Gastrocnemius medialis (tissue), 4 donors: Measurements from ENCODE around the gene CACNA1C. TPM values are rescaled to one million over a fixed set of nuclear protein-coding genes. Genes with fewer than 3 reads are reported as not detected.

Source experiments
- ATAC-seq, 2 donors: fragments of 150-250 bp; one replicate each; pipeline ENCODE4 v1.9.1; 2016
- DNase-seq, 2 donors: peaks; one replicate each; pipeline ENCODE4 v3.0.0-alpha.2; 2019
- H3K27ac ChIP-seq, 4 donors: fragments of 200-600 bp; sonication (generic); 1 replicate in 1 of 4; 2 replicates in 3 of 4; pipeline ENCODE4 v1.5.1; 2016 to 2018; ENCODE audit warnings: mild to moderate bottlenecking in 2 of 4, moderate library complexity in 1 of 4
- H3K27me3 ChIP-seq, 3 donors: fragments of 200-600 bp; sonication (generic) in 2 of 3; 1 replicate in 1 of 3; 2 replicates in 2 of 3; pipeline versions ENCODE4 v1.5.1 to v1.6.0; 2016 to 2019; ENCODE audit warnings: mild to moderate bottlenecking in 1 of 3, moderate library complexity in 1 of 3
- H3K36me3 ChIP-seq, 2 donors: fragments of 200-600 bp; sonication (generic) in 1 of 2; one replicate each; pipeline ENCODE4 v1.5.1; 2017 to 2018
- H3K4me1 ChIP-seq, 2 donors: fragments of 200-600 bp; sonication (generic) in 1 of 2; one replicate each; pipeline ENCODE4 v1.5.1; 2016 to 2017; ENCODE audit warnings: mild to moderate bottlenecking in 2 of 2
- H3K4me3 ChIP-seq, 4 donors: fragments of 200-600 bp; sonication (generic) in 3 of 4; 1 replicate in 1 of 4; 2 replicates in 3 of 4; pipeline ENCODE4 v1.5.1; 2016 to 2019; ENCODE audit warnings: mild to moderate bottlenecking in 2 of 4
- H3K9me3 ChIP-seq, 3 donors: fragments of 200-600 bp; sonication (generic) in 2 of 3; 1 replicate in 1 of 3; 2 replicates in 2 of 3; pipeline ENCODE4 v1.5.1; 2016 to 2019
- POLR2A ChIP-seq, 2 donors: fragments of 450-650 bp; IDR thresholded peaks; one replicate each; pipeline ENCODE4 v1.6.1; 2017; ENCODE audit warnings: antibody characterized with exemption in 2 of 2, mild to moderate bottlenecking in 2 of 2, moderate library complexity in 2 of 2
- in situ Hi-C, 4 donors: fragments of 200-750 bp; cut with MboI; loops; one replicate each; pipeline versions ENCODE4 v1.15.0 to v1.8.0; 2017; ENCODE audit warnings: low sequenced_read_pairs in 4 of 4
- intact Hi-C: fragments of 100-400 bp; cut with DNase I; formaldehyde crosslinking; loops from one replicate; pipeline ENCODE4 v1.15.1; 2023; ENCODE audit warnings: low total_unique reads
- total RNA-seq, 4 donors: library from RNA; depleted of rRNA; stranded (reverse); fragments of >200 nt; gene quantifications; one replicate each; pipeline versions ENCODE4 v1.1.0 to v1.2.3, GENCODE V29; 2016
- TF ChIP-seq, protein P1 (sequence below), 5 experiments: fragments of 450-650 bp in 3 of 5; fragments of 200-600 bp in 2 of 5; sonication (generic) in 2 of 5; IDR thresholded peaks in 4 of 5; conservative IDR thresholded peaks in 1 of 5; 1 replicate in 4 of 5; 2 replicates in 1 of 5; pipeline ENCODE4 v1.5.1; 2016 to 2019; ENCODE audit warnings: antibody characterized with exemption in 5 of 5, mild to moderate bottlenecking in 3 of 5, moderate library complexity in 3 of 5

CACNA1C gene
- total RNA-seq, 4 donors from 2014 or later, result 0.80 to 1.8 (median 0.91) TPM

DNA sequence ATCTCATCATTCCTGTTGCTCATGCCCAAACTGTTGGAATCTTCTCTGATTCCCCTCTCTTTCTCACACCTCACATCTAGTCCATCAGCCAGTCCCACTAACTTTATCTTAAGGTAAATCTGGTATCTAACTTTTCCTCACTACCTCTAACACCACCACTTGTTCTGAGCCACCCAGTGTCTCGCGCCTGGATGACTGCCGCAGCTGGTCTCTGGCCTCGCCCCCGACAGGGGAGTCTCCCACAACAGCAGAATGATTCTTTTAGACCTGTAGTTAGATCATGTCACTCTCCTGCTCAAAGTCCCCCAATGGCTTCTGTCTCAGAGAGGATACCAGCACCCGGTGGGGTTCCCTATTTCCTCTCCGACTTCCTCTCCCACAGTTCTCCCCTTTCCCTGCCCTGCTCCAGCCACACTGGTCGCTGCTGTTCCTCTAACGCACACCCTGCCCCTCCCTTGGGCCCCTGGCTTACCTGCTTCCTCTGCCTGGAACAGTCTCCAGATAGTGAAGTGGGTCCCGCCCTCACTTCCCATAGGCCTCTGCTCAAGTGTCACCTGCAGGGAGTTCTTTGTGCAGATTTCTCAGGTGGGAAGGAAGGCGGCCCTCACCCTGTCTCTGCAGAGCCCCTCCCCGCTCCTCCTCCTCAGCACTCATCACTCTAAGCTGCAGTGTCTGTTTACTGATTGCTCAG is 403.5 kb downstream of the CACNA1C start:
- in situ Hi-C loops (no loop called here), intact Hi-C loops (no loop called here)
- DNase-seq (no peak), ATAC-seq (no peak)
- no peaks in the 10 kb centered on the region for H3K9me3 ChIP-seq
- no peak overlapping the region for H3K27ac ChIP-seq
- no peak overlapping the region for H3K4me3 ChIP-seq
- no peaks in the 10 kb centered on the region for H3K4me1 ChIP-seq
- no peaks in the 10 kb centered on the region for H3K36me3 ChIP-seq
- H3K27me3 ChIP-seq, result no peaks in the 10 kb centered on the region
- TF ChIP-seq, protein P1, sequence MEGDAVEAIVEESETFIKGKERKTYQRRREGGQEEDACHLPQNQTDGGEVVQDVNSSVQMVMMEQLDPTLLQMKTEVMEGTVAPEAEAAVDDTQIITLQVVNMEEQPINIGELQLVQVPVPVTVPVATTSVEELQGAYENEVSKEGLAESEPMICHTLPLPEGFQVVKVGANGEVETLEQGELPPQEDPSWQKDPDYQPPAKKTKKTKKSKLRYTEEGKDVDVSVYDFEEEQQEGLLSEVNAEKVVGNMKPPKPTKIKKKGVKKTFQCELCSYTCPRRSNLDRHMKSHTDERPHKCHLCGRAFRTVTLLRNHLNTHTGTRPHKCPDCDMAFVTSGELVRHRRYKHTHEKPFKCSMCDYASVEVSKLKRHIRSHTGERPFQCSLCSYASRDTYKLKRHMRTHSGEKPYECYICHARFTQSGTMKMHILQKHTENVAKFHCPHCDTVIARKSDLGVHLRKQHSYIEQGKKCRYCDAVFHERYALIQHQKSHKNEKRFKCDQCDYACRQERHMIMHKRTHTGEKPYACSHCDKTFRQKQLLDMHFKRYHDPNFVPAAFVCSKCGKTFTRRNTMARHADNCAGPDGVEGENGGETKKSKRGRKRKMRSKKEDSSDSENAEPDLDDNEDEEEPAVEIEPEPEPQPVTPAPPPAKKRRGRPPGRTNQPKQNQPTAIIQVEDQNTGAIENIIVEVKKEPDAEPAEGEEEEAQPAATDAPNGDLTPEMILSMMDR (IDR thresholded peaks at IDR 0.05 in 4 of 5, conservative IDR thresholded peaks at IDR 0.05 in 1 of 5), result no peak
- no peak for TF ChIP-seq POLR2A (IDR thresholded peaks at IDR 0.05)

DNA sequence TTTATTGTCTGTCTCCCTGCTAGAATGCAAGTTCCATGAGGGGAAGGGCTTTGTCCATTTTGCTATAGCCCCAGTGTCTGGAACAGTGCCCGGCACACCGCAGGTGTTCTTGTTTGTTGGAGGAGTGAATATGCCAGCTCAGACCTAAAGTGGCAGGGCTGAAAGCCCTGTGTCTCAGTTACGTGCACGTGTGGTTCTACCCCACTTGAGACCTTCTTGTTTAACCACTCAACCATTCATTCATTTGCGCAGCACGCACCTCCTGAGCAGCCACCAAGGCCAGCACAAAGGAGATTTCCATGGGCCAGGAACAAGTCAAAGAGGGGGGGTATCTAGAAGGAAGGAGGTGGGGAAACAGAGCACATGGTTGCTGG is 404.0 kb downstream of the CACNA1C start:
- DNase-seq (no peak), ATAC-seq (no peak)
- H3K36me3 ChIP-seq, result no peaks in the 10 kb centered on the region
- no peaks in the 10 kb centered on the region for H3K27me3 ChIP-seq
- no peak overlapping the region for H3K4me3 ChIP-seq
- no peak overlapping the region for H3K27ac ChIP-seq
- no peaks in the 10 kb centered on the region for H3K4me1 ChIP-seq
- no peak for TF ChIP-seq POLR2A (IDR thresholded peaks at IDR 0.05)
- TF ChIP-seq, protein P1 (IDR thresholded peaks at IDR 0.05 in 4 of 5, conservative IDR thresholded peaks at IDR 0.05 in 1 of 5), result no peak
- no peaks in the 10 kb centered on the region for H3K9me3 ChIP-seq
- in situ Hi-C loops (no loop called here), intact Hi-C loops (no loop called here)

DNA sequence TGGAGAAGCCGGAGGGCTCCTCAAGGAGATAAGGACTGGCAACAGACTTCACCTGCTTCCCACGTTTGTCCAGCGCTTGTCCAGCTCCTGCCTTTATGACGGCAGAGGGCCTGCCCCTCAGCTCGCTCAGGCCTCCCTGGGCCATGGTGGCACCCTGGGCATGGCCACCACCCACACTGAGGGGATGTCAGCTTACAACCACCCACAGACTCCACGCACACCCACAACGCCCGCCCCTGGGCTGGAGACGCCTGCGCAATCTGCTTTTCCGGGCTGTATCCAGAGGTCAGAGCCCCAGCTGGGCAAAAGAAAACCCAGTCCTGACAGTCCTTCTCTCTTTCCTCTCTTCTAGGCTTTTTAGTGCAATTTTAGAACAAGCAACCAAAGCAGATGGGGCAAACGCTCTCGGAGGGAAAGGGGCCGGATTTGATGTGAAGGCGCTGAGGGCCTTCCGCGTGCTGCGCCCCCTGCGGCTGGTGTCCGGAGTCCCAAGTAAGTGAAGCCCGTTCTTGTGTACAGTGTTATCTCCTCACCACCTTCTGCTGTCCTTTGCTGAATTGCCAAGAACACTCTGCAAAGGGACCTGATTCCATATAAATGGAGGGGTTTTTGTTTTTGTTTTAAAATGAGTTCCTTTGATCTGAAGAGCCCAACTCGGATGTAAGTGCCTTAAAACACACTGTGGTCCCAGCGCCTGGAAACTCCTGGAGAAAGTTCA is 404.6 kb downstream of the CACNA1C start:
- ATAC-seq (no peak), DNase-seq (no peak)
- no peaks in the 10 kb centered on the region for H3K9me3 ChIP-seq
- TF ChIP-seq, protein P1 (IDR thresholded peaks at IDR 0.05 in 4 of 5, conservative IDR thresholded peaks at IDR 0.05 in 1 of 5), result no peak
- TF ChIP-seq POLR2A (IDR thresholded peaks at IDR 0.05), result no peak
- H3K27me3 ChIP-seq, result no peaks in the 10 kb centered on the region
- no peaks in the 10 kb centered on the region for H3K4me1 ChIP-seq
- H3K4me3 ChIP-seq, result no peak overlapping the region
- no peak overlapping the region for H3K27ac ChIP-seq
- in situ Hi-C loops (no loop called here), intact Hi-C loops (no loop called here)
- no peaks in the 10 kb centered on the region for H3K36me3 ChIP-seq

DNA sequence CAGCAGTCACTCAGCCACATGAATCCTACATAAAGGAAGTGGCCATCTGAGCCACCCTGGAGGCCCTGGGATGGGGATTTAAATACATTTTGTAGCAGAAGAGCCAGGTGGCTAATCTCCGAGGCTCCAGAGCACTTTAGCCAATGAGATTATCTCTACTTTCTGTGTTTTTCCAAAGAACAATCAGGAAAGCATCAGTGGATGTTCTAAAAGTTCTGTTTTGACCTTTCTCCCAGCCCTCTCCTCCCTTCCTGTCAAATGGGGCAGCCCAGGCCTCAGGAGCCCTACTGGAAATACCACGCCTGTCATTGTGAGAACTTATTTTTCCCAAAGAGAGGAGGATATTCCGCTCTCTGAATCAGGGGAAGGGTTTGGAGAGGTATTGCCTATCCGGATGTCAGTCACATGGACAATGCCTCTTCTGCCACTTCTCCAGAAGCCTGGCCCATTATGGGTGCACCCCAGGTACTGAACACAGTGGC is 405.2 kb downstream of the CACNA1C start:
- Histone ChIP-seq H3K27me3 (no peaks in the 10 kb centered on the region), H3K4me1 (no peaks in the 10 kb centered on the region), H3K4me3 (no peak overlapping the region), H3K36me3 (no peaks in the 10 kb centered on the region), H3K9me3 (no peaks in the 10 kb centered on the region), H3K27ac (no peak overlapping the region)
- in situ Hi-C loops, result no loop called here
- TF ChIP-seq POLR2A (IDR thresholded peaks at IDR 0.05), result no peak
- TF ChIP-seq, protein P1 (IDR thresholded peaks at IDR 0.05 in 4 of 5, conservative IDR thresholded peaks at IDR 0.05 in 1 of 5), result no peak
- intact Hi-C loops, result no loop called here
- ATAC-seq (no peak), DNase-seq (no peak)
